PC-9 (cell line): ENCODE data around the gene ABCB9. TPM values are rescaled to one million over a fixed set of nuclear protein-coding genes. Genes with fewer than 3 reads are reported as not detected.

Experiments
- BruUV-seq: library from RNA; stranded (reverse); fragments of 400-500 nt; replicated peaks from 2 replicates; lab custom pipeline; 2021; lab: Mats Ljungman, UMichigan
- CTCF ChIA-PET: fragments of 300-600 bp; sonication (Branson Sonifier 250); formaldehyde crosslinking; loops from one replicate; lab custom pipeline; 2022; ENCODE audit warnings: antibody characterized with exemption; lab: Charles Lee
- POLR2A ChIA-PET: fragments of 300-600 bp; sonication (Branson Sonifier 250); formaldehyde crosslinking; loops from one replicate; lab custom pipeline; 2022; ENCODE audit warnings: antibody characterized with exemption; ENCODE audit not compliant: unreplicated experiment; lab: Charles Lee
- DNase-seq, 2 experiments: peaks; one replicate each; pipeline versions ENCODE4 v3.0.0 to v3.0.0-alpha.2; 2015 to 2022; ENCODE audit warnings: mixed read lengths in 1 of 2
- H2AFZ ChIP-seq: fragments of 200-600 bp; sonication (generic); 2 replicates; pipeline ENCODE4 v1.8.1; 2017; ENCODE audit warnings: antibody characterized with exemption
- H3F3A ChIP-seq: fragments of 200-600 bp; sonication (generic); 2 replicates; pipeline ENCODE4 v1.8.1; 2017; ENCODE audit warnings: antibody characterized with exemption, mild to moderate bottlenecking, low read depth; ENCODE audit not compliant: insufficient read depth
- H3K27ac ChIP-seq: fragments of 200-600 bp; sonication (generic); 2 replicates; pipeline ENCODE4 v1.6.1; 2016; ENCODE audit warnings: mixed run types
- H3K27me3 ChIP-seq: fragments of 200-600 bp; sonication (generic); 2 replicates; pipeline ENCODE4 v1.6.1; 2016; ENCODE audit warnings: low read depth, mixed run types; ENCODE audit not compliant: insufficient read depth
- H3K36me3 ChIP-seq: fragments of 200-600 bp; sonication (generic); 2 replicates; pipeline ENCODE4 v1.6.1; 2016; ENCODE audit warnings: low read depth, mixed run types
- H3K4me1 ChIP-seq: fragments of 200-600 bp; sonication (generic); replicated peaks from 2 replicates; pipeline ENCODE4 v1.6.1; 2016; ENCODE audit warnings: mixed run types; ENCODE audit not compliant: insufficient read depth
- H3K4me2 ChIP-seq: fragments of 200-600 bp; sonication (generic); 2 replicates; pipeline ENCODE4 v1.6.1; 2017; ENCODE audit warnings: mixed run types
- H3K4me3 ChIP-seq: fragments of 200-600 bp; sonication (generic); 2 replicates; pipeline ENCODE4 v1.6.1; 2016; ENCODE audit warnings: mixed run types
- H3K79me2 ChIP-seq: fragments of 200-600 bp; sonication (generic); 2 replicates; pipeline ENCODE4 v1.6.1; 2017; ENCODE audit warnings: low read depth, mixed run types
- H3K9me2 ChIP-seq: fragments of 200-600 bp; sonication (generic); 2 replicates; pipeline ENCODE4 v1.8.1; 2017; ENCODE audit warnings: mild to moderate bottlenecking; ENCODE audit not compliant: insufficient read depth
- H3K9me3 ChIP-seq: fragments of 200-600 bp; sonication (generic); 2 replicates; pipeline ENCODE4 v1.8.1; 2016; ENCODE audit warnings: low read depth; ENCODE audit not compliant: insufficient read depth
- H4K20me1 ChIP-seq: fragments of 200-600 bp; sonication (generic); 2 replicates; pipeline ENCODE4 v1.8.1; 2017; ENCODE audit not compliant: insufficient read depth
- CTCF ChIP-seq: fragments of 200-600 bp; sonication (generic); conservative IDR thresholded peaks from 2 replicates; pipeline ENCODE4 v1.6.1; 2017; ENCODE audit warnings: mixed run types, antibody characterized with exemption, mild to moderate bottlenecking, moderate library complexity
- EZH2 ChIP-seq: fragments of 200-600 bp; sonication (generic); IDR thresholded peaks from 2 replicates; pipeline ENCODE4 v1.8.0; 2017; ENCODE audit warnings: antibody characterized with exemption, low read depth
- intact Hi-C: fragments of 100-400 bp; cut with micrococcal nuclease; formaldehyde crosslinking; loops from one replicate; pipeline ENCODE4 v1.10.0; 2022; ENCODE audit not compliant: unreplicated experiment
- total RNA-seq: library from RNA; stranded (reverse); gene quantifications from 2 replicates; pipeline ENCODE4 v1.2.3, GENCODE V29; 2021

ABCB9 gene
- total RNA-seq, 1 experiment from 2014 or later = 13.0 TPM

DNA sequence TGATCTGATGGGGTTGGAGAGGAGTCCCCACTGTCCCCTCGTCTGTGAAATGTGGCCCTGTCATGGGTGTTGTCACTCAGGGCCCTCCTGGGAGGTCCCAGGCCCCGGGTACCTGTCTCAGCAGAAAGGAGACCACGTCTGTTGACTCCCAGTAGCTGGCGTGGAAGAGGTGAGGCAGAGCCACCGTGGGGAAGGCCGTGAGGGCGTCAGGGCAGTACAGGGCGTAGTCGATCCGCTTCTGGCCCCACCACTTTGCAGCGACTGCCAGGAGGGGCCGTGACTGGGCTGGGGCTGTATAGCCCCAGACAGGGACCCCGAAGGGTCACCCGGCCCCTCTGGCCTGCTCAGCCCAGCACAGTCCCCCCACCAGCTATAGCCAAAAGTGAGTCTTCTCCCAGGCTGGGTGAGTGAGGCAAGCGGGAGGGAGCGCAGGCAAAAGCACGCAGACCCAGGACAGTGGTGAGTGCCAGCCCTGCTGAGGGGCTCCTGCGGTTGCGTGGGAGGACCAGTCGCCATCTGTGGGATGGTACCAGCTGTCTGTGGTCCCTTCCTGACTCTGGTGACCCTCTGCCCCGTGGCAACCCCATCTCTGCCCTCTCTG is 22.4 kb upstream of the ABCB9 start:
- no peak overlapping the region for H3K27ac ChIP-seq
- H3K9me3 ChIP-seq = no peaks in the 10 kb centered on the region
- no peaks in the 10 kb centered on the region; the same call in 1 of the 2 replicates for H3F3A ChIP-seq
- no peak overlapping the region for H2AFZ ChIP-seq
- ChIA-PET CTCF (no interaction called here), POLR2A (no interaction called here)
- H3K4me2 ChIP-seq = no peak overlapping the region
- no peak for DNase-seq
- no peaks in the 10 kb centered on the region for H3K9me2 ChIP-seq
- no TSS peak for BruUV-seq
- no peaks in the 10 kb centered on the region for H3K36me3 ChIP-seq
- no peaks in the 10 kb centered on the region for H3K79me2 ChIP-seq
- no peak for TF ChIP-seq EZH2
- no peak for TF ChIP-seq CTCF
- intact Hi-C loops = loop anchor here (10.0 kb wide), 1 partner anchor 176 kb away; no protein-coding TSS in a partner anchor
- no peaks in the 10 kb centered on the region for H4K20me1 ChIP-seq
- no peaks in the 10 kb centered on the region for H3K27me3 ChIP-seq
- H3K4me1 ChIP-seq = no peaks in the 10 kb centered on the region
- no peak overlapping the region for H3K4me3 ChIP-seq

- BruUV-seq = no TSS peak
- Histone ChIP-seq H3K4me1 (no peaks in the 10 kb centered on the region), H3K9me2 (no peaks in the 10 kb centered on the region), H3K4me2 (no peak overlapping the region), H2AFZ (no peak overlapping the region), H3K36me3 (no peaks in the 10 kb centered on the region), H3K9me3 (no peaks in the 10 kb centered on the region), H3F3A (no peaks in the 10 kb centered on the region; the same call in 1 of the 2 replicates), H3K27ac (no peak overlapping the region), H3K79me2 (no peaks in the 10 kb centered on the region), H3K4me3 (no peak overlapping the region), H4K20me1 (no peaks in the 10 kb centered on the region), H3K27me3 (no peaks in the 10 kb centered on the region)
- no peak for TF ChIP-seq EZH2
- no peak for TF ChIP-seq CTCF
- intact Hi-C loops = loop anchor here (10.0 kb wide), 1 partner anchor 177 kb away; no protein-coding TSS in a partner anchor
- ChIA-PET POLR2A (no interaction called here), CTCF (no interaction called here)
- no peak for DNase-seq
Measured at GRCh38 chr12:122988036-122988435, 21.8 kb upstream of the ABCB9 start.

DNA sequence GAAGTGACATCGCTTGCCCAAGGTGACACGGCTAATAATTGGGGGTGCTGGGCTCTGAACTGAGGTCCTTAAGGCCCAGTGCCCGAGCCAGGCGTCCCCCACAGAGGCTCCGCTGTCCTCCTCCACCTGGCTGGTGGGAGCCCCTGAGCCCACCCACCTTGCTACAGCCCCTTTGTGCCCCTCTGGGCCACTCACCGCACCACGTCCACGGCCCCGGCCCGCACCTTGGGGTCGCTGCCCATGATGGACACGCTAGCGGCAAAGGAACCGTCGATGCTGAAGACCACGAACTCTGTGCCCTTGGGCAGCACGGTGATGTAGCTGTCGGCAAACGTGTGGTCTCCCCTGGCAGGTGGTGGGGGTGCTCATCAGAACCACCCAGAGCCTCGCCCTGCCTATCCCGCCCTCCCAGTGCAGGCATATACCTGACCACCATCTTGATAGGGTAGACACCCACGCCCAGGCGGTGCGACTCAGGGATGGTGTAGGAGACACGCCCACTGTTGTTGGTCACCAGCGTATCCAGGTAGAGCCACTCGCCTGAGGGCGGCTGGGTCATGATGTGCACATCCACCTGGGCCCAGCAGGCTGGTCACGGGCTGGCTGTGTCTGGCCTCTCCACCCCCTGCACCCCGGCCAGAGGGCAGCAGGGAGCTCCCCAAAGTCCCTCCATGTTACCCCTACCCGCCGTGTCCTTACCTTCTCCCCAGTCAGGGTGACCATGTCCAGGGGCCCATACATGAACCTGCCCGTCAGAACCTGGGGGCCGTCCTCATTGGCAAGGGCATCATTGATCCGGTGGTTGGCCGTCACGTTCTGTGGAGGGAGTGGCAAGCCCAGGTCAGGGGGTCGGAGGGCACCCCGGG is 21.1 kb upstream of the ABCB9 start:
- no peak overlapping the region for H3K4me2 ChIP-seq
- no peaks in the 10 kb centered on the region for H3K4me1 ChIP-seq
- H3K79me2 ChIP-seq = 0 out of 2 replicates have a peak, but pooled peaks cover 5% of the 10 kb centered on the region
- no TSS peak for BruUV-seq
- no peak overlapping the region for H3K4me3 ChIP-seq
- intact Hi-C loops = loop anchor here (10.0 kb wide), 1 partner anchor 177 kb away; no protein-coding TSS in a partner anchor
- H3F3A ChIP-seq = peaks cover 5% of the 10 kb centered on the region; the same call in 1 of the 2 replicates
- no peaks in the 10 kb centered on the region for H3K27me3 ChIP-seq
- ChIA-PET POLR2A (no interaction called here), CTCF (no interaction called here)
- no peaks in the 10 kb centered on the region for H3K36me3 ChIP-seq
- no peaks in the 10 kb centered on the region for H3K9me2 ChIP-seq
- no peaks in the 10 kb centered on the region for H4K20me1 ChIP-seq
- H3K9me3 ChIP-seq = no peaks in the 10 kb centered on the region
- DNase-seq = no peak
- H3K27ac ChIP-seq = no peak overlapping the region
- H2AFZ ChIP-seq = no peak overlapping the region
- TF ChIP-seq EZH2 (no peak), CTCF (no peak)
